Suppressor macrophage treated with lipopolysaccharide for 4 hours (primary cell): ENCODE data around the gene ASAP2.
"Not testable (repeated sequence)": the region's sequence is repeated elsewhere in the genome, so short reads cannot be mapped to it uniquely, and the experiment has no call there.

ENCODE experiments used
- DNase-seq: peaks from one replicate; pipeline ENCODE4 v3.0.0-alpha.2; 2020

The ASAP2 gene

DNA sequence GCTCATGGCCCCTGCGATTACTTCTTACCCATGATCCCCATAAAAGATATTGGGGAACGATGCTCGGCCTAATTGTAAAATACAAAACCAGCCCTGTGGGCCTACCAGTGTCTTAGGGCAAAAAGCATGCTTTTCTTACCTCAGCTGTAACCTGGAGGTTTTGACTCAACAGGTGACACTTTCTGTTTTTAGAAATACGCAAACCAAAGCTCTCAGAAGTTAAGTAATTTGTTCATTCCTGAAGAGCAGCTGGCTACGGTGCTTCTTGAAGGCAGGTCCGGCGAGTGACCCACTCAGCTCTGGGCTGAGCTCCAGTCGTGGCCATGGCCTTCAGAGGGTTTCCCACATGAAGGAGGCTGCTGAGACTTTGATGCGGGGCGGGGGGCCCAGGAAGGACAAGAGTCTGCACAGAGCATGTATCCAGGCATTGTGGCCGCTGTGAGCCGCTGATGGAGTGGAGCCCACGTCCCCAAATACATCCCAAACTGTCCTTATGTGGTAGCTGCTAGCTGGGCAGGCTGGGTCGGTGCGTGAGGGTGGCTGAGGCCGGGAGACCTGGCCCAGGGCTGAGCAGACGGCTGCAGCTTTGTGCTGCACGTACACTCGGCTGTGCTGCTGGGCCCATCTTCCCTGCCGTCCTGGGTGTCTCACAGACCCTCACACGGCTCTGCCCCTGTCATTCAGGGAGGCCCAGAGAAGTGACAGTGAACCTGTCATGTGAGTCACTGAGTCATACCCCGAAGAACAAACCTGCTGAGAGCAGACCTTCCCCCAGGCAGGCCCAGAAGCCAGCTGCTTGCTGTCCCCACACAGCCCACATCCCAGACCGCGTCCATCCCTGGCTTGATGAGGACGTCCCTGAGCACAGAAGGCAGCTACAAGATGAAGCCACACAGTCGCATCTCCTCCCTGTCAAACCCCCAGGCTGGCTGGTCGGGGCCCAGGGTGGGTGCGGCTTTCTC is 182.6 kb downstream of the ASAP2 start:
- DNase-seq = no peak

- no peak for DNase-seq
Observed at GRCh38 chr2:9390151-9390850, 183.7 kb downstream of the ASAP2 start.

GRCh38 chr2:9390991-9391390 is 184.4 kb downstream of the ASAP2 start:
- no peak for DNase-seq

GRCh38 chr2:9391961-9392720 is 185.5 kb downstream of the ASAP2 start:
- DNase-seq = no peak

DNA sequence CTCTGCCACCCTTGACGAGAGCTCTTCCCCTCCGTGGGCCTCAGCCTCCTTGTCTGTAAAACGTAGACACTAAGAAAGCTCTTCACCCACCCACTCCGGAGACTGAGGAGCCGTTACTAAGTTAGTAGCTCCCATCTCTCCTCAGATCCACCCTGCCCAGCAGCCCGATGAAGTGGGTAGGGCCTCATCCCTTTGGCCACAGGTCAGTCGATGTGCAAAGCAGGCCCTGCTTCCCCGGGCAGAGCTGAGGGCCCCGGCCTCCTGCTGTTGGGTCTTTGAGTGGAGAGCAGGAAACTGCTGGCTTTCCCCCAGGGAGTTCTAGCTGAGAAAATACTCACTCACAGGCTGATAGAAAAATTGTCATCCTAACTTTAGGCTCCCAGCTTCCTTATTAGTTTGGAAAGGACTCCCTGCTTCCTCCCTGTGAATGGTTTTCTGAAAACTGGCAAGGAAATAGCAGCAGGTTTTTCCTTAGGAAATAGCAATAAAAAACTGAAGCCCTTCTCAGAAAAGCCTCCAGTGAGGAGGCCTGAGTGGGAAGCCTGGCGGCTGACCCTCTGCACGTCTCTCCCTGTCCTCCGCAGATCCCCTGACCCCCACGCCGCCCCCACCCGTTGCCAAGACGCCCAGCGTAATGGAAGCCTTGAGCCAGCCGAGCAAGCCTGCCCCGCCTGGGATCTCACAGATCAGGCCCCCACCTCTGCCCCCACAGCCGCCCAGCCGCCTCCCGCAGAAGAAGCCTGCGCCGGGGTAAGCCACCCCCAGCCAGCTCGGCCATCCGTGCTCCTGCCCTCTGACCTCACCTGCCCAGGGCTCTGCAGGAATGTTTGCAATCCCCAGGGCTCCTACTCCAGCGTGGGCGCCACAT is 186.5 kb downstream of the ASAP2 start:
- DNase-seq = no peak

- no peak for DNase-seq
Observed at GRCh38 chr2:9394816-9395215, 188.2 kb downstream of the ASAP2 start.

GRCh38 chr2:9397201-9397600 is 190.6 kb downstream of the ASAP2 start:
- DNase-seq = no peak

GRCh38 chr2:9398251-9398650 is 191.6 kb downstream of the ASAP2 start:
- not testable (repeated sequence) for DNase-seq

DNA sequence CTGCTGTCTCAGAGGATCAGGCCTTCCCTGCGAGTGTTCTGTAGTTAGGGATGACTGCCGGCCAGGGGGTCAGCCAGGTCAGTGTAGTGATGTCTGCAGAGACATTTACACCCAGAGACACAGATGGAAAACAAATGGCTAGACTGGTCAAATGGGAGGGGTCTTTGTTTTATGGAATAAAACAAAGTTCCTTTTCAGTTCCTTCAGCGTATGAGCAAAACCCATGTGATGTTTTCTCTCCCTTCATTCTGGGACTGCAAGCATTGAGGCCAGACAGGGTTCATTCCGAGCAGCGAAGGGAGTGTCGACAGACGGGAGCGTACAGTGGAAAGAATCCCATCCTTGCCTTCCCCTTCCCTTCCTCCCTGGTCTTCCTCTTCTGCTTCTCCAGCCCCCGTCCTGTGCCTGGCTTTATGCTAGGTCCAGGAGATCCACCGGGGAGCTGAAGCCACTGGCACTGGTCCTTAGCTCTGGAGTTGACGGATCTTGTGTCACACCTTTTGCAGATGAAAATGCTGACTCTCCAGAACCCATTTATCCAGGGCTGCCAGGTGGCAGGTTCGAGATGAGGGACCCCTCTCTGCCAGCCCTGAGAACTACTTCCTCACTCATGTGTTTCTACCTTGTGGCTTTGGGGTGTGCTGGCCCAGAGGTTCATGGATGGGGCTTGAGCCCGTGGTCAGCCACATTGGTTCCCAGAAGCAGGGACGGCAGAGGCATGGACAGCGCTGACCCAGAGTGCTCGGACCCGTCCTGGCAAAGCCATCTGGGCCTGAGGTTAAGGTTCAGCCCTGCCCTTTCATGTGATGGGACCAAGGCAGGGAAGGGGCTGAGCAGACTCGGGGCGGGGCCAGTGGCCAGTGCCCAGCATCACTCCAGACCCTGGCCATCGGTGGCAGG is 192.5 kb downstream of the ASAP2 start:
- no peak for DNase-seq

DNA sequence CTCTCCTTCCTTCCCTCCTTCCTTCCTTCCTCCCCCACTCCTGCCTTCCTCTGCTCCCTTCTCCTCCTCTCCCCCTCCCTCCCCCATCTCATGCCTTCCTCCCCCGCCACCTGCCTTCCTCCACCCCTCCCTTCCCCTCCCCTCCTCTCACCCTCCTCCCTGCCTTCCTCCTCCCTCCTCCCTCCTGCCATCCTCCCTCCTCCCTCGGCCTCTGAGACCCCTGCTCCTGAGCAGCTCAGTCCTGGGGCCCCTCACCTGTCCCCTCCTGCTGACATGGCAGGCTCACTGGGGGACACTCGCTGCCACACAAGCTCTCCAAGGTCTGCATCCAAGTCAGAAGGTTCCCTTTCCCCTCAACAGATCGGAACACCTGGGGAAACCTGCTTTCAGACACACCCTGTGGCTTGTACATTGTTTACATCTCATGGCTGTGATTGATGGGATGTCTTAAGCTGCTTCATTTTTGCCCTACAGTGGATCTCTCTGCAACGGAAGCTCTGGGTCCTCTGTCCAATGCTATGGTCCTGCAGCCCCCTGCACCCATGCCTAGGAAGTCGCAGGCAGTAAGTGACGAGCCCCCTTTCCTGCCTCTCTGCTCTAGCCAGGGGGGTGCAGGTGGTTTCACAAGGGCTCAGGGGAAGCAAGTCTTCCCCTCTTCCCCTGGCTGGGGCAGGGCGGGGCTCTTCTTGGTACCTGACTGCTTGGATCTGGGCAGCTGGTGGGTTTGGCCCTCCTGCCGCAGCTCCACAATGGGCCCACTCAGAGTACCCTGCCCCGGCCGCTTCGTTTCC is 193.9 kb downstream of the ASAP2 start:
- no peak for DNase-seq

DNA sequence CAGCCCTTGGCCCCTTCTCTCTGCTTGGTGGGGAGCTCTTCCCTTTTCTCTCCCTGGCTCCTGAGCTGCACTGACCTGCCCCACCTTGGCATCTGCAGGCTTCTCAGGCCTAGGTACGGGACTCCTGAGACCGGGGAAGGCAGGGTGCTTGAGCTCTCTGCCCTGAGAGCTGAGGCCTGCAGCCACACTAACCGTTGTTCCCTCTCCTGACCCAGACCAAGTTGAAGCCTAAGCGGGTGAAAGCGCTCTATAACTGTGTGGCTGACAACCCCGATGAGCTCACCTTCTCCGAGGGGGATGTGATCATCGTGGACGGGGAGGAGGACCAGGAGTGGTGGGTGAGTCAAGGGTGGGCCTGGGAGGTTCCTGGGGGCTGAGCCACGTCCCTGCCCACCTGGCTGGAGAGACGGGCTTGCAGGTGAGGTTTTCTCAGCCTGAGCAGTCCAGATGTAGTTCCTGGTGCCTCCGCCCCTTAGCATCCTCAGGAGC is 194.5 kb downstream of the ASAP2 start:
- no peak for DNase-seq

- no peak for DNase-seq
Observed at GRCh38 chr2:9401646-9402371, 195.2 kb downstream of the ASAP2 start.

GRCh38 chr2:9403924-9404323 is 197.3 kb downstream of the ASAP2 start:
- no peak for DNase-seq

GRCh38 chr2:9404451-9404850 is 197.8 kb downstream of the ASAP2 start:
- DNase-seq = no peak

DNA sequence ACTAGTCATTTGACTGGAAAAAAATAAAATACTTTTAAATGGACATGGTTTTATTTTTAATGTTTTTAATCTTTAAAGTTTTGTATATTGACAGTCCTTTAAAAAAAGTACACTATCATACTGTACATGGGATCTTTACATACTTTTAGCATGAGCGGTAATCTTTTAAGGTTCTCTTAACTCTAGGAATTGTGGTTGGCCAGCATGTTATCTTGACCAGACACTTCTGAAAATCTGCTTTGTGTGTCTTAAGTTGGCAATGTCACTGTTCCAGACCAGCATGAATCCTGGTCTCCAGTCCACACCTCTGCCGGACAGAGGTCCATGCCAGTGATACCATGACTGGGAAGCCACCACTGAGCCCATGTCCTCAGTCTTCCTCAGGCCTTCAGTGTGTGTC is 199.0 kb downstream of the ASAP2 start:
- no peak for DNase-seq

DNA sequence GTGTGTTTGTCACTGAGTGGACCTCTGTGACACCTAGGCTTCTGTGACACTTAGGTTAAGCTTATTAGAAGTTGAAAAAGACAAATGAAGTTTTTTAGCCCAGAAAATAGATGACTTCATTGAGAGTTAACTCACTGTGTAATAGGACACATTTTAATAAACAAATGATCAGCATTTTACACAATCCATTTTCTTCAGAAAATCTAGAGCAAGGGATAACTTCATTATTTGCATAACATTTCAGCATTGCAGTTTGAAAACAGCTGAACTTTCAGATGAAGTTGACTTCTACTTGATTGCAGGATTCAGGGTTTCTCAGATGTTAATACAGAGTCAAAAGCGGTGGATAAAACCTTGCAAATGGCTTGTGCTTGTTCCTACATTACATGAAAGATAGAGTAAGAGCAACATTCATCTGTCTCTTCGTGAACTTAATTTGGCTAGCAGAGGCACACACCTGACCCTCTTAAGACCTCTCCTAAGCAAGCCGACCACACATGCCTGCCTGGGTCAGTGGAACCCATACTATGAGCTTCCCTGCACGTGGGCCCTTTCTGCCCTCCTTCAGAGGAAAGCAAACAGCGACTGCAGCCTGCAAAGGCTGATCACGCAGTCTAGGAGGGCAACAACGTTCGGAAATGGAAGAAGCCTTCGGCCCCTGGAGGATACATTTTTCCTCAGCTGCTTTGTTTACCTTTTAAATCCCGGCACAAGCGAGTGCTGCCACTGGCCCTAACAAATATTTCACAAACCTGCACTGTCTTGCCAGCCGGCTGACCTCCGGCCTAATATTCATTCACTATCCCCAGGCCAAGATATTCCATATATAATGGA is 200.1 kb downstream of the ASAP2 start:
- DNase-seq = no peak

- no peak for DNase-seq
Observed at GRCh38 chr2:9407363-9407811, 200.8 kb downstream of the ASAP2 start.

- DNase-seq = no peak
Observed at GRCh38 chr2:9408641-9409151, 202.1 kb downstream of the ASAP2 start.
